DOHH2 (cell line): ENCODE measurements around the gene SIRT5.

Experiments used
- CTCF ChIP-seq: fragments of 200-600 bp; sonication (generic); IDR thresholded peaks from one replicate; pipeline ENCODE4 v1.5.1; 2014; ENCODE audit warnings: antibody characterized with exemption, mild to moderate bottlenecking, low read depth, low read length; ENCODE audit not compliant: poor library complexity, severe bottlenecking
- EZH2phosphoT487 ChIP-seq: fragments of 200-600 bp; sonication (generic); IDR thresholded peaks from 2 replicates; pipeline ENCODE4 v1.6.1; 2017; ENCODE audit warnings: borderline replicate concordance, mild to moderate bottlenecking, antibody characterized with exemption, low read length, moderate library complexity, mixed read lengths

- TF ChIP-seq CTCF, result no peak
- TF ChIP-seq EZH2phosphoT487, result no peak
Measured at GRCh38 chr6:13526357-13526726, 48.1 kb upstream of the SIRT5 start.
